Posterior vena cava (tissue), 2 donors: ENCODE results near the gene PRDX6. TPM values are rescaled to one million over a fixed set of nuclear protein-coding genes. Genes with fewer than 3 reads are reported as not detected.
"Not testable (repeated sequence)": the region's sequence is repeated elsewhere in the genome, so short reads cannot be mapped to it uniquely, and the experiment has no call there.

Experiments
- DNase-seq: peaks from one replicate; pipeline ENCODE4 v3.0.0-alpha.2; 2020; ENCODE audit warnings: low spot score
- intact Hi-C, 2 donors: fragments of 100-400 bp; cut with DNase I; formaldehyde crosslinking; loops; one replicate each; pipeline versions ENCODE4 v1.14.1 to v1.14.2; 2022 to 2023
- total RNA-seq, 2 donors: library from RNA; stranded (reverse); fragmentation: NEBNext Ultra II Directional; extraction: Animal tissue kit (Norgen Biotek cat#: 25700); gene quantifications; one replicate each; pipeline ENCODE4 v1.2.1, GENCODE V29; 2021
- donor health status: DM: yes; HTN: yes; CAD: no.
- donor health status: DM: yes; HTN: yes; CAD: no.

The PRDX6 gene
- total RNA-seq, 2 donors from 2014 or later, result 168 to 186 TPM

GRCh38 chr1:173454966-173455524 lies 22.1 kb upstream of the PRDX6 start:
- no peak for DNase-seq
- intact Hi-C loops, result no loop called here

GRCh38 chr1:173459885-173460284 lies 17.2 kb upstream of the PRDX6 start:
- DNase-seq, result no peak
- intact Hi-C loops, result no loop called here

GRCh38 chr1:173462666-173463065 lies 14.5 kb upstream of the PRDX6 start:
- DNase-seq, intact Hi-C loops: not testable (repeated sequence)

- intact Hi-C loops, DNase-seq: not testable (repeated sequence)
Observed at GRCh38 chr1:173464185-173464584, 12.9 kb upstream of the PRDX6 start.

- DNase-seq, result no peak
- intact Hi-C loops, result no loop called here
Observed at GRCh38 chr1:173467426-173467825, 9.7 kb upstream of the PRDX6 start.

- intact Hi-C loops, result no loop called here
Observed at GRCh38 chr1:173469656-173470055, 7.5 kb upstream of the PRDX6 start.

GRCh38 chr1:173470608-173471007 lies 6.5 kb upstream of the PRDX6 start:
- intact Hi-C loops, result no loop called here
- DNase-seq, result no peak

More at GRCh38 chr1:173469656-173470055, 7.5 kb upstream of the PRDX6 start:
- no peak for DNase-seq

- DNase-seq, result no peak
- intact Hi-C loops, result no loop called here
Observed at GRCh38 chr1:173473599-173474011, 3.5 kb upstream of the PRDX6 start.

- no peak for DNase-seq
- intact Hi-C loops, result no loop called here
Observed at GRCh38 chr1:173474097-173474779, 2.9 kb upstream of the PRDX6 start.

- DNase-seq, result not testable (repeated sequence)
- intact Hi-C loops, result loop anchor here in 1 of 2 donors (5.0 kb wide), 1 partner anchor 43 kb away; no protein-coding TSS in a partner anchor
Observed at GRCh38 chr1:173474780-173475421, 2.2 kb upstream of the PRDX6 start.

GRCh38 chr1:173475564-173476196 lies 1.5 kb upstream of the PRDX6 start:
- no peak for DNase-seq
- intact Hi-C loops, result loop anchor here in 1 of 2 donors (2.0 to 5.0 kb wide), 2 partner anchors 43 to 239 kb away; partner anchors contain the start of gene KLHL20

- DNase-seq, result no peak
- intact Hi-C loops, result loop anchor here in 1 of 2 donors (2.0 to 5.0 kb wide), 2 partner anchors 44 to 239 kb away; partner anchors contain the start of gene KLHL20
Observed at GRCh38 chr1:173476197-173476664, 904 bp upstream of the PRDX6 start.

- intact Hi-C loops, result loop anchor here in 1 of 2 donors (2.0 to 5.0 kb wide), 2 partner anchors 44 to 238 kb away; partner anchors contain the start of gene KLHL20
- DNase-seq, result peak; percentile 97
Observed at GRCh38 chr1:173476665-173477285, 360 bp upstream of the PRDX6 start.

- intact Hi-C loops, result loop anchor here in 1 of 2 donors (5.0 kb wide), 1 partner anchor 46 kb away; no protein-coding TSS in a partner anchor
- peak; percentile 87 for DNase-seq
Observed at GRCh38 chr1:173478094-173478674, 1.0 kb downstream of the PRDX6 start.

GRCh38 chr1:173479649-173480048 lies 2.5 kb downstream of the PRDX6 start:
- intact Hi-C loops, result loop anchor here in 1 of 2 donors (5.0 kb wide), 1 partner anchor 47 kb away; no protein-coding TSS in a partner anchor
- DNase-seq, result no peak

GRCh38 chr1:173481195-173481772 lies 4.1 kb downstream of the PRDX6 start:
- DNase-seq, result no peak
- intact Hi-C loops, result no loop called here

GRCh38 chr1:173482683-173483082 lies 5.5 kb downstream of the PRDX6 start:
- intact Hi-C loops, result no loop called here
- DNase-seq, result no peak

- DNase-seq, result no peak
- intact Hi-C loops, result no loop called here
Observed at GRCh38 chr1:173484276-173484675, 7.1 kb downstream of the PRDX6 start.
